ENCODE results near the gene NPY. TPM values are rescaled to one million over a fixed set of nuclear protein-coding genes. Genes with fewer than 3 reads are reported as not detected.

Gene NPY
- total and polyA plus RNA-seq, 2 of the 8 experiments (the other 6 are each of a cell fraction or from before 2014, with no cell fraction given), result 1.2 to 1.7 TPM

GRCh38 chr7:24301703-24302102 is 17.7 kb downstream of the NPY start:
- Histone ChIP-seq H4K5ac (ENCODE audit: insufficient read length, low read depth, low read length) (no peak overlapping the region), H2BK5ac (ENCODE audit: low read depth, low read length) (no peak overlapping the region), H3K23me2 (ENCODE audit: low read depth, low read length) (no peaks in the 10 kb centered on the region), H3K4me2 (ENCODE audit: insufficient read depth in 1 of 2, low read depth in 2 of 2, low read length in 2 of 2) (no peak overlapping the region), H2BK120ac (replicated peaks; ENCODE audit: low read depth, low read length) (no peak overlapping the region), H2BK12ac (ENCODE audit: low read depth, low read length) (no peak overlapping the region), H2BK15ac (ENCODE audit: low read length) (no peak overlapping the region), H3K27ac (ENCODE audit: low read depth, low read length) (no peak overlapping the region), H3K79me1 (ENCODE audit: low read depth, low read length) (no peaks in the 10 kb centered on the region), H3K27me3 (replicated peaks in 1 of 4; ENCODE audit: control insufficient read depth in 3 of 4, extremely low read depth in 1 of 4, insufficient read depth in 3 of 4, low read length in 3 of 4) (no peaks in the 10 kb centered on the region), H2AFZ (ENCODE audit: low read length) (no peak overlapping the region), H3K9me3 (ENCODE audit: insufficient read depth in 2 of 2, low read depth in 1 of 2, low read length in 1 of 2) (peaks cover 0 to 4% of the 10 kb centered on the region in 2 experiments; a peak in 2 of 4 replicates), H3K9ac (replicated peaks in 1 of 4; ENCODE audit: extremely low read depth in 1 of 4, low read depth in 3 of 4, low read length in 3 of 4) (no peak overlapping the region), H3K4me3 (ENCODE audit: extremely low read depth in 1 of 4, insufficient read depth in 2 of 4, low read depth in 3 of 4, low read length in 4 of 4) (no peak overlapping the region), H4K8ac (ENCODE audit: extremely low read depth, insufficient read depth, low read length) (no peak overlapping the region), H3K4ac (replicated peaks; ENCODE audit: insufficient read length, low read depth, low read length) (no peak overlapping the region), H3K56ac (replicated peaks; ENCODE audit: insufficient read length, low read depth, low read length) (no peak overlapping the region), H2AK5ac (ENCODE audit: low read depth, low read length) (no peak overlapping the region), H3K23ac (ENCODE audit: insufficient read length) (no peak overlapping the region), H4K91ac (replicated peaks; ENCODE audit: insufficient read length, low read length) (no peak overlapping the region), H3K18ac (ENCODE audit: extremely low read depth, low read length) (no peak overlapping the region), H3K79me2 (ENCODE audit: control insufficient read depth in 1 of 2, insufficient read depth in 2 of 2, low read length in 2 of 2) (no peaks in the 10 kb centered on the region), H3K4me1 (replicated peaks in 1 of 4; ENCODE audit: control insufficient read depth in 3 of 4, insufficient read depth in 4 of 4, low read length in 3 of 4) (no peaks in the 10 kb centered on the region), H2BK20ac (ENCODE audit: low read length) (no peak overlapping the region), H4K20me1 (replicated peaks in 1 of 2; ENCODE audit: control insufficient read depth in 1 of 2, insufficient read depth in 2 of 2, low read length in 2 of 2) (no peaks in the 10 kb centered on the region), H3K36me3 (ENCODE audit: control insufficient read depth in 2 of 4, insufficient read depth in 4 of 4, low read length in 3 of 4) (no peaks in the 10 kb centered on the region), H3K14ac (ENCODE audit: insufficient read length) (no peak overlapping the region)
- DNase-seq (ENCODE audit: low read depth in 1 of 2, low spot score in 2 of 2) (no peak), FAIRE-seq (no peak)
- TF ChIP-seq SP2 (IDR thresholded peaks at IDR 0.05; ENCODE audit: low read length), result no peak
- TF ChIP-seq BCL11A (IDR thresholded peaks at IDR 0.05; ENCODE audit: low read depth in 2 of 2, low read length in 2 of 2), result no peak
- TF ChIP-seq SRF (IDR thresholded peaks at IDR 0.05; ENCODE audit: low read depth, low read length), result no peak
- TF ChIP-seq KDM4A (IDR thresholded peaks at IDR 0.05; ENCODE audit: low read depth, low read length, severe bottlenecking), result no peak
- TF ChIP-seq ATF3 (IDR thresholded peaks at IDR 0.05; ENCODE audit: insufficient read depth, low read depth, low read length), result no peak
- TF ChIP-seq GABPA (IDR thresholded peaks at IDR 0.05; ENCODE audit: borderline replicate concordance, insufficient read depth, low read length), result no peak
- no peak for TF ChIP-seq POLR2AphosphoS5 (IDR thresholded peaks at IDR 0.05; ENCODE audit: low read depth, low read length)
- no peak for TF ChIP-seq HDAC2 (IDR thresholded peaks at IDR 0.05; ENCODE audit: borderline replicate concordance in 1 of 2, low read depth in 2 of 2, low read length in 2 of 2)
- TF ChIP-seq TEAD4 (IDR thresholded peaks at IDR 0.05; ENCODE audit: low read depth, low read length), result no peak
- no peak for TF ChIP-seq RXRA (IDR thresholded peaks at IDR 0.05; ENCODE audit: insufficient read depth, low read depth, low read length)
- CTCF ChIA-PET (ENCODE audit: partially characterized antibody), result interaction anchor here (0.6 to 0.7 kb wide), 2 partner anchors 16 to 915 kb away, joined by 3 to 4 read pairs; no protein-coding TSS in a partner anchor
- POLR2A ChIA-PET (ENCODE audit: partially characterized antibody), result interaction anchor here (1.1 kb wide), 1 partner anchor 106 kb away, joined by 3 read pairs; no protein-coding TSS in a partner anchor
- 85% methylated on average over 2 of the region's 2 CpGs; no CpG with 5 or more reads in 1 of the 2 experiments for whole genome bisulfite sequencing, 2 experiments (ENCODE audit: extremely low coverage in 1 of 2, insufficient coverage in 1 of 2, insufficient read length in 1 of 2, insufficient replicate concordance in 2 of 2, low coverage in 1 of 2, low lambda C conversion rate in 2 of 2, missing lambda C conversion rate in 1 of 2)

Measured in H1 (cell line).